ENCODE measurements around the gene PPP4R2. TPM values are rescaled to one million over a fixed set of nuclear protein-coding genes. Genes with fewer than 3 reads are reported as not detected.

The PPP4R2 gene
- total and polyA plus RNA-seq, 9 of the 15 experiments (the other 6 are each of a cell fraction or from before 2014, with no cell fraction given), result 11.0 to 49.6 (median 31.6) TPM

GRCh38 chr3:72953325-72953956, 43.2 kb upstream of the PPP4R2 start (continued):
- TF ChIP-seq CTCFL (IDR thresholded peaks at IDR 0.05; ENCODE audit: borderline replicate concordance, insufficient read depth, low read depth, low read length, poor library complexity, severe bottlenecking) (no peak), RBM25 (IDR thresholded peaks at IDR 0.05; ENCODE audit: low read depth, low read length, severe bottlenecking) (no peak), LEF1 (IDR thresholded peaks at IDR 0.05) (peak; percentile 37; the same call in 1 of the 2 replicates), POLR3A (IDR thresholded peaks at IDR 0.05; ENCODE audit: borderline replicate concordance, extremely low read depth, insufficient read depth, insufficient read length) (no peak), MEIS2 (IDR thresholded peaks at IDR 0.05; ENCODE audit: partially characterized antibody) (peak; percentile 10), E2F5 (CRISPR knock-in tag; IDR thresholded peaks at IDR 0.05) (no peak), TSC22D4 (tag; IDR thresholded peaks at IDR 0.05) (no peak), ZC3H11A (IDR thresholded peaks at IDR 0.05; ENCODE audit: low read depth, low read length) (no peak), PCBP1 (IDR thresholded peaks at IDR 0.05; ENCODE audit: low read depth, low read length, poor library complexity, severe bottlenecking) (no peak), TRIM24 (IDR thresholded peaks at IDR 0.05) (peak; percentile 73 to 82), MED1 (CRISPR knock-in tag; IDR thresholded peaks at IDR 0.05; ENCODE audit: borderline replicate concordance) (no peak), STAG1 (CRISPR knock-in tag; IDR thresholded peaks at IDR 0.05; ENCODE audit: borderline replicate concordance) (no peak), TEAD4 (IDR thresholded peaks at IDR 0.05; ENCODE audit: low read length) (0 out of 2 replicates have a peak, but pooled peaks have one; percentile 26), TEAD4 (CRISPR knock-in tag; IDR thresholded peaks at IDR 0.05; ENCODE audit: borderline replicate concordance) (no peak), KLF13 (tag; IDR thresholded peaks at IDR 0.05; ENCODE audit: borderline replicate concordance, low read depth) (no peak), GABPB1 (CRISPR knock-in tag; IDR thresholded peaks at IDR 0.05) (no peak), ZNF639 (CRISPR knock-in tag; conservative IDR thresholded peaks at IDR 0.05 in 1 of 2, IDR thresholded peaks at IDR 0.05 in 1 of 2) (no peak), TRIM28 (IDR thresholded peaks at IDR 0.05) (no peak), ATF3 (IDR thresholded peaks at IDR 0.05) (peak; percentile 80), ATF3 (CRISPR knock-in tag; conservative IDR thresholded peaks at IDR 0.05) (no peak), ZNF134 (CRISPR knock-in tag; conservative IDR thresholded peaks at IDR 0.05) (no peak), ZEB2 (IDR thresholded peaks at IDR 0.05) (peak; percentile 50; the same call in 1 of the 2 replicates), SAFB (IDR thresholded peaks at IDR 0.05; ENCODE audit: borderline replicate concordance, low read depth, low read length) (no peak), CHD4 (IDR thresholded peaks at IDR 0.05; ENCODE audit: insufficient read depth, insufficient replicate concordance, low read depth, low read length, poor library complexity, severe bottlenecking) (no peak)
